Right renal pelvis (tissue), 4 donors: ENCODE data around the gene CR1. TPM values are rescaled to one million over a fixed set of nuclear protein-coding genes. Genes with fewer than 3 reads are reported as not detected.
"Not testable (repeated sequence)": the region's sequence is repeated elsewhere in the genome, so short reads cannot be mapped to it uniquely, and the experiment has no call there.

Source experiments
- DNase-seq, 4 donors: peaks; one replicate each; pipeline ENCODE4 v3.0.0-alpha.2; 2013; ENCODE audit warnings: low read depth in 4 of 4, low spot score in 3 of 4, missing footprints in 1 of 4
- polyA plus RNA-seq, 4 donors: library from polyadenylated mRNA; unstranded; fragments of 120-200 nt; gene quantifications; one replicate each; pipeline ENCODE4 v1.2.1, GENCODE V29; 2013; ENCODE audit not compliant: insufficient read length in 4 of 4

Gene CR1
- polyA plus RNA-seq, 4 donors, result 18.1 to 25.3 (median 20.5) TPM

GRCh38 chr1:207638487-207639145 is 142.7 kb downstream of the CR1 start:
- DNase-seq, result not testable (repeated sequence)

GRCh38 chr1:207639362-207639761 is 143.4 kb downstream of the CR1 start:
- not testable (repeated sequence) for DNase-seq

GRCh38 chr1:207644166-207644851 is 148.4 kb downstream of the CR1 start:
- no peak for DNase-seq

GRCh38 chr1:207644852-207645634 is 149.1 kb downstream of the CR1 start, which contains the start of gene CR1L:
Gene CR1L (plus strand): TSS chr1:207645133. CDS start chr1:207645234, 101 bp downstream.
- DNase-seq, result peak; percentile 54 to 63 (median 59)

- no peak for DNase-seq
Measured at GRCh38 chr1:207645635-207646081, 149.7 kb downstream of the CR1 start.

- no peak for DNase-seq
Measured at GRCh38 chr1:207646171-207646570, 150.2 kb downstream of the CR1 start.

GRCh38 chr1:207646944-207647579 is 151.1 kb downstream of the CR1 start:
- no peak for DNase-seq

- DNase-seq, result no peak
Measured at GRCh38 chr1:207647671-207648333, 151.8 kb downstream of the CR1 start.

GRCh38 chr1:207648334-207649209 is 152.6 kb downstream of the CR1 start:
- no peak for DNase-seq

- DNase-seq, result no peak
Measured at GRCh38 chr1:207649210-207649753, 153.3 kb downstream of the CR1 start.

- DNase-seq, result no peak
Measured at GRCh38 chr1:207649865-207650580, 154.1 kb downstream of the CR1 start.

GRCh38 chr1:207651583-207651982 is 155.6 kb downstream of the CR1 start:
- no peak for DNase-seq

- DNase-seq, result no peak
Measured at GRCh38 chr1:207654320-207654719, 158.4 kb downstream of the CR1 start.

- DNase-seq, result no peak
Measured at GRCh38 chr1:207658408-207658807, 162.5 kb downstream of the CR1 start.

GRCh38 chr1:207658904-207659485 is 163.0 kb downstream of the CR1 start:
- no peak for DNase-seq

GRCh38 chr1:207659545-207660153 is 163.7 kb downstream of the CR1 start:
- DNase-seq, result no peak

- not testable (repeated sequence) for DNase-seq
Measured at GRCh38 chr1:207661420-207661819, 165.5 kb downstream of the CR1 start.

- no peak for DNase-seq
Measured at GRCh38 chr1:207666342-207666741, 170.4 kb downstream of the CR1 start.
